HG02678 (cell line): Measurements from ENCODE around the gene LYZL1.
"Not testable (repeated sequence)": the region's sequence is repeated elsewhere in the genome, so short reads cannot be mapped to it uniquely, and the experiment has no call there.

Experiments
- ATAC-seq: cut with Tn5 transposase; IDR thresholded peaks from one replicate; pipeline ENCODE4 v1.9.1; 2021; ENCODE audit warnings: mild to moderate bottlenecking, moderate library complexity; ENCODE audit not compliant: unreplicated experiment

LYZL1 gene

GRCh38 chr10:29327746-29328102 is 38.9 kb downstream of the LYZL1 start:
- ATAC-seq: no peak

- no peak for ATAC-seq
Measured at GRCh38 chr10:29328983-29329382, 40.1 kb downstream of the LYZL1 start.

GRCh38 chr10:29329420-29329819 is 40.5 kb downstream of the LYZL1 start:
- ATAC-seq: no peak

GRCh38 chr10:29332061-29332760 is 43.3 kb downstream of the LYZL1 start:
- no peak for ATAC-seq

GRCh38 chr10:29332761-29333148 is 43.9 kb downstream of the LYZL1 start:
- ATAC-seq: no peak

- ATAC-seq: not testable (repeated sequence)
Measured at GRCh38 chr10:29337526-29337925, 48.7 kb downstream of the LYZL1 start.

GRCh38 chr10:29343607-29344038 is 54.8 kb downstream of the LYZL1 start:
- ATAC-seq: no peak

- ATAC-seq: no peak
Measured at GRCh38 chr10:29344073-29344820, 55.4 kb downstream of the LYZL1 start.

- ATAC-seq: no peak
Measured at GRCh38 chr10:29345144-29345909, 56.5 kb downstream of the LYZL1 start.

- no peak for ATAC-seq
Measured at GRCh38 chr10:29345910-29346209, 57.0 kb downstream of the LYZL1 start.

- ATAC-seq: no peak
Measured at GRCh38 chr10:29346296-29347001, 57.6 kb downstream of the LYZL1 start.

- no peak for ATAC-seq
Measured at GRCh38 chr10:29348836-29349235, 60.0 kb downstream of the LYZL1 start.

GRCh38 chr10:29353305-29353704 is 64.4 kb downstream of the LYZL1 start:
- ATAC-seq: no peak

- ATAC-seq: no peak
Measured at GRCh38 chr10:29353887-29354561, 65.2 kb downstream of the LYZL1 start.

- no peak for ATAC-seq
Measured at GRCh38 chr10:29355411-29355991, 66.6 kb downstream of the LYZL1 start.

- ATAC-seq: no peak
Measured at GRCh38 chr10:29356931-29357330, 68.1 kb downstream of the LYZL1 start.

- no peak for ATAC-seq
Measured at GRCh38 chr10:29358010-29358616, 69.2 kb downstream of the LYZL1 start.

- not testable (repeated sequence) for ATAC-seq
Measured at GRCh38 chr10:29360215-29360853, 71.5 kb downstream of the LYZL1 start.
